Muscle layer of colon (tissue), 2 donors: ENCODE measurements around the gene CACNG4.

Experiments used
- H3K27ac ChIP-seq: one replicate; pipeline ENCODE4 v1.7.0; 2013; ENCODE audit warnings: low read depth, mild to moderate bottlenecking, low read length, moderate library complexity
- H3K27me3 ChIP-seq, 2 donors: one replicate each; pipeline ENCODE4 v1.7.0; 2013; ENCODE audit warnings: low read length in 2 of 2, mild to moderate bottlenecking in 2 of 2; ENCODE audit not compliant: insufficient read depth in 2 of 2, control insufficient read depth in 1 of 2
- H3K36me3 ChIP-seq: one replicate; pipeline ENCODE4 v1.7.0; 2013; ENCODE audit warnings: mild to moderate bottlenecking, low read length; ENCODE audit not compliant: insufficient read depth
- H3K4me1 ChIP-seq: one replicate; pipeline ENCODE4 v1.7.0; 2013; ENCODE audit warnings: mild to moderate bottlenecking, low read length; ENCODE audit not compliant: insufficient read depth
- H3K4me3 ChIP-seq, 2 donors: one replicate each; pipeline ENCODE4 v1.7.0; 2013; ENCODE audit warnings: low read length in 2 of 2, low read depth in 1 of 2, mild to moderate bottlenecking in 1 of 2, moderate library complexity in 1 of 2
- H3K9ac ChIP-seq: one replicate; pipeline ENCODE4 v1.7.0; 2013; ENCODE audit warnings: low read length
- H3K9me3 ChIP-seq: one replicate; pipeline ENCODE4 v1.7.0; 2013; ENCODE audit warnings: mild to moderate bottlenecking, low read length
- donor health status: abdominal sarcoma.
- donor health status: Adenocarcinoma of cecum.

The CACNG4 gene

GRCh38 chr17:67051155-67051538, 86.6 kb downstream of the CACNG4 start:
- Histone ChIP-seq H3K4me1 (no peaks in the 10 kb centered on the region), H3K27me3 (no peaks in the 10 kb centered on the region), H3K36me3 (no peaks in the 10 kb centered on the region), H3K9me3 (peaks cover 6% of the 10 kb centered on the region), H3K4me3 (no peak overlapping the region), H3K27ac (no peak overlapping the region), H3K9ac (no peak overlapping the region)

GRCh38 chr17:67051837-67052236, 87.3 kb downstream of the CACNG4 start:
- peaks cover 6% of the 10 kb centered on the region for H3K9me3 ChIP-seq
- no peaks in the 10 kb centered on the region for H3K4me1 ChIP-seq
- no peak overlapping the region for H3K9ac ChIP-seq
- no peaks in the 10 kb centered on the region for H3K36me3 ChIP-seq
- no peak overlapping the region for H3K4me3 ChIP-seq
- no peak overlapping the region for H3K27ac ChIP-seq
- no peaks in the 10 kb centered on the region for H3K27me3 ChIP-seq

- Histone ChIP-seq H3K4me1 (no peaks in the 10 kb centered on the region), H3K4me3 (no peak overlapping the region), H3K9ac (no peak overlapping the region), H3K27ac (no peak overlapping the region), H3K36me3 (no peaks in the 10 kb centered on the region), H3K27me3 (no peaks in the 10 kb centered on the region), H3K9me3 (peaks cover 6% of the 10 kb centered on the region)
Observed at GRCh38 chr17:67052720-67053437, 88.4 kb downstream of the CACNG4 start.

- H3K4me3 ChIP-seq: no peak overlapping the region
- no peaks in the 10 kb centered on the region for H3K27me3 ChIP-seq
- no peaks in the 10 kb centered on the region for H3K4me1 ChIP-seq
- no peak overlapping the region for H3K9ac ChIP-seq
- no peaks in the 10 kb centered on the region for H3K36me3 ChIP-seq
- H3K9me3 ChIP-seq: peaks cover 6% of the 10 kb centered on the region
- H3K27ac ChIP-seq: no peak overlapping the region
Observed at GRCh38 chr17:67053438-67054000, 89.0 kb downstream of the CACNG4 start.

DNA sequence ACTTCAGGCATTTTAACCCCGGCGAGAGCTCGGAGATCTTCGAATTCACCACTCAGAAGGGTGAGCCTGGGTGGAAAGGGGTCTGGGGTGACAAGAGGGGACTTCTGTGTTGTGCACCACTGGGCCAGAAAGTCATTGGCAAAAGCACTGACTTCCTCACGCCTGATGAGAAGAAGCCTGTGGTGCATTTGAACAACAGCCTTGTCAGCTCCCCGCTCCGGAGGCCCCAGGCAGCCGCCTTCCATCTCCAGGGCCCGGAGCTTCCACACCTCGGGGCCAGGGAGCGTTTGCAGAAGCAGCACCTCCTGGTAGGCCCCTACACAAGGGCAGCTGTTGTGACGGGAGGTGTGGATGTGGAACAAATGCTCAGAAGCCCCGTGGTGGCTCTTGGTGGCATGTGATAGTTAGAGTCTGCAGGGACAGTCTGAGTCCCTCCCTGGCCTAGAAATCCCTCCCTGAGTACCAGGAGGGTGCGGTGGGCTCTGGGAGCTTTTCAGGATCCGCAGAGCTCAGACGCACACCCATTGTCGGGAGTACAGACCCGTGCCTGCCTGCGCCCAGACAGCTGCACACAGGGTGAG, 89.6 kb downstream of the CACNG4 start:
- Histone ChIP-seq H3K36me3 (no peaks in the 10 kb centered on the region), H3K4me3 (no peak overlapping the region), H3K27ac (no peak overlapping the region), H3K9me3 (peaks cover 6% of the 10 kb centered on the region), H3K4me1 (no peaks in the 10 kb centered on the region), H3K9ac (no peak overlapping the region), H3K27me3 (no peaks in the 10 kb centered on the region)

GRCh38 chr17:67054608-67055007, 90.1 kb downstream of the CACNG4 start:
- H3K27me3 ChIP-seq: no peaks in the 10 kb centered on the region
- H3K36me3 ChIP-seq: no peaks in the 10 kb centered on the region
- H3K9me3 ChIP-seq: peaks cover 2% of the 10 kb centered on the region
- no peak overlapping the region for H3K27ac ChIP-seq
- no peak overlapping the region for H3K4me3 ChIP-seq
- H3K4me1 ChIP-seq: no peaks in the 10 kb centered on the region
- no peak overlapping the region for H3K9ac ChIP-seq

DNA sequence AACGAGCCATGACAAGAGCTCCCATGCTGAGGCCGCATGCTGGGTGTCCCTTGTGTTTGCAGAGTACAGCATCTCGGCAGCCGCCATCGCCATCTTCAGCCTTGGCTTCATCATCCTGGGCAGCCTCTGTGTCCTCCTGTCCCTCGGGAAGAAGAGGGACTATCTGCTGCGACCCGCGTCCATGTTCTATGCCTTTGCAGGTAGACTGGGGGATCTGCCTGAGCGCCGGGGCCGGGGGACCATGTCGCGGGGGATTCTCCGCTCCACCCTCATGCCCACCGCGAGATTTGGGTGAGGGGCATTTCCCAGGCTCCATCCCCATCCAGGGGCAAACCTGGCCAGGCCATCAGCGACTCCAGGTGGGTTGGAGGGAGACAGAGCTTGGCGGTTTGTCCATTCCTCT, 90.5 kb downstream of the CACNG4 start:
- Histone ChIP-seq H3K9ac (no peak overlapping the region), H3K9me3 (no peaks in the 10 kb centered on the region), H3K27me3 (no peaks in the 10 kb centered on the region), H3K36me3 (no peaks in the 10 kb centered on the region), H3K4me3 (no peak overlapping the region), H3K27ac (no peak overlapping the region), H3K4me1 (no peaks in the 10 kb centered on the region)

GRCh38 chr17:67055811-67056745, 91.6 kb downstream of the CACNG4 start:
- Histone ChIP-seq H3K4me1 (no peaks in the 10 kb centered on the region), H3K27me3 (no peaks in the 10 kb centered on the region), H3K27ac (no peak overlapping the region), H3K9ac (no peak overlapping the region), H3K4me3 (no peak overlapping the region), H3K36me3 (no peaks in the 10 kb centered on the region), H3K9me3 (no peaks in the 10 kb centered on the region)

- Histone ChIP-seq H3K4me3 (no peak overlapping the region), H3K27ac (no peak overlapping the region), H3K9ac (no peak overlapping the region), H3K36me3 (no peaks in the 10 kb centered on the region), H3K4me1 (no peaks in the 10 kb centered on the region), H3K9me3 (no peaks in the 10 kb centered on the region), H3K27me3 (no peaks in the 10 kb centered on the region)
Observed at GRCh38 chr17:67056746-67057490, 92.4 kb downstream of the CACNG4 start.

- no peak overlapping the region for H3K4me3 ChIP-seq
- H3K27me3 ChIP-seq: no peaks in the 10 kb centered on the region
- no peak overlapping the region for H3K9ac ChIP-seq
Observed at GRCh38 chr17:67058036-67058435, 93.5 kb downstream of the CACNG4 start.

GRCh38 chr17:67059372-67059771, 94.9 kb downstream of the CACNG4 start:
- H3K4me3 ChIP-seq: no peak overlapping the region
- H3K9me3 ChIP-seq: no peaks in the 10 kb centered on the region
- no peaks in the 10 kb centered on the region for H3K36me3 ChIP-seq
- H3K4me1 ChIP-seq: no peaks in the 10 kb centered on the region
- H3K27ac ChIP-seq: no peak overlapping the region
- H3K9ac ChIP-seq: no peak overlapping the region
- no peaks in the 10 kb centered on the region for H3K27me3 ChIP-seq

More at GRCh38 chr17:67058036-67058435, 93.5 kb downstream of the CACNG4 start:
- H3K27ac ChIP-seq: no peak overlapping the region
- no peaks in the 10 kb centered on the region for H3K9me3 ChIP-seq
- no peaks in the 10 kb centered on the region for H3K36me3 ChIP-seq
- H3K4me1 ChIP-seq: no peaks in the 10 kb centered on the region
